KBM-7 (cell line): Measurements from ENCODE around the gene VIPR2.
"Not testable (repeated sequence)": the region's sequence is repeated elsewhere in the genome, so short reads cannot be mapped to it uniquely, and the experiment has no call there.

Experiments
- DNase-seq: peaks from one replicate; pipeline ENCODE4 v3.0.0-alpha.2; 2015
- in situ Hi-C: fragments of 300-500 bp; cut with MboI; formaldehyde crosslinking; loops from 2 replicates; pipeline ENCODE4 v1.14.3; 2020; ENCODE audit warnings: low sequenced_read_pairs, low pct_unique_long_range_greater_than_20kb, mixed read lengths

Gene VIPR2

DNA sequence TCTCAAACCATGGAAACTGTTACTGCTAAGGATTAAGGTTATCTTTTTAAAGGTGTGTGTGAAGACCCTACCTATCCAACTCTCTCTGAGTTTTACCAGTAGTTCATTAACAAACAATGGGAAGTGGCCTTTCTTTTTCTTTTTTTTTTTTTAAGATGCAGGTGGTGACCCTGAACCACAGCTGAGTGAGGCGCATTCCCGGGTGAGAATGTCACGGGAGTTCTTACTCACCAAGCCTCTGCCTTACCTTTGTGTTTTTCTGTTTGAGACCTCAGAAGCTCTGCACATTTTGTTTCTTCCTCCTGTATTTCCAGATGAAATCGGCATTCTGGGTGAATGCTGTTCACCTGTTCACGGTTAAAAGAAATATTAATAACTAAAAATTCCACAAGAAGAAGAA lies 2.5 kb downstream of the VIPR2 start:
- in situ Hi-C loops = no loop called here
- DNase-seq = no peak

DNA sequence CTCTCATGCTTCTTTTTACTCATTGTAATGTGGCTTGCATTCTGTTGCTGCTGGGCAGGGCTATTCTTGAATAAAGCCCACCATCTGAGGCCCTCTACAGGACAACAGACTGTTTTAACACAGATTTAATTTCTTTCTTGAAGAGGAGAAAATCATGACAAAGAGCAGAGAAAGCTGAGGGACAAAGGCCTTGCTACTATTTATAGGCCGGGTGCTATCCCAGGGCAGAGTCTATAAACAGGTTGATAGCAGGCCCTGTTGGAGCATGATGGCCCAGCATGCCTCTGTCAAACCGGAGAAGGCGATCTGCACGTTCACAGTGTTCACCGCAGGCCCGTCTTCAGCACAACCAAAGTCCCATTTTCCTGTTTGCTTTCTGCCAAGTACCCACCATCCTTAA lies 3.0 kb downstream of the VIPR2 start:
- no peak for DNase-seq
- in situ Hi-C loops = no loop called here

DNA sequence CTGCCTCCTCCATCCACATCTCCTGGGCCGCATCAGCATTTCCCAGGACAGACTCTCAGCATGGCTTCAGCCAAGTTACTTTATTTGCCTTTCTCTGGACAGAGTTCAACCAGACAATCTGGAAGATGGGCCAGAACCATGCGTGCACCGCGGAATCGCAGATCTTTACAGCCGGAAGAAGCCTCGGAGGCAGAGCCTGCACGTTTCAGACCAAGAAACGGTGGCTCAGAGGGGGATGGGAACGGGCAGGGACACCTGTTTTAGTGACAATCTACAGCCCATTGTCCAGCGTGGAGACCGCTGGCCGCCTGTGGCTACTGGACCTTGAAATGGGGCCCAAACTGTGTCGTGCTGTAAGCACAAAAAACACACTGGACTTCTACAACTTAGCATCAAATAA lies 3.5 kb downstream of the VIPR2 start:
- DNase-seq = no peak
- in situ Hi-C loops = no loop called here

DNA sequence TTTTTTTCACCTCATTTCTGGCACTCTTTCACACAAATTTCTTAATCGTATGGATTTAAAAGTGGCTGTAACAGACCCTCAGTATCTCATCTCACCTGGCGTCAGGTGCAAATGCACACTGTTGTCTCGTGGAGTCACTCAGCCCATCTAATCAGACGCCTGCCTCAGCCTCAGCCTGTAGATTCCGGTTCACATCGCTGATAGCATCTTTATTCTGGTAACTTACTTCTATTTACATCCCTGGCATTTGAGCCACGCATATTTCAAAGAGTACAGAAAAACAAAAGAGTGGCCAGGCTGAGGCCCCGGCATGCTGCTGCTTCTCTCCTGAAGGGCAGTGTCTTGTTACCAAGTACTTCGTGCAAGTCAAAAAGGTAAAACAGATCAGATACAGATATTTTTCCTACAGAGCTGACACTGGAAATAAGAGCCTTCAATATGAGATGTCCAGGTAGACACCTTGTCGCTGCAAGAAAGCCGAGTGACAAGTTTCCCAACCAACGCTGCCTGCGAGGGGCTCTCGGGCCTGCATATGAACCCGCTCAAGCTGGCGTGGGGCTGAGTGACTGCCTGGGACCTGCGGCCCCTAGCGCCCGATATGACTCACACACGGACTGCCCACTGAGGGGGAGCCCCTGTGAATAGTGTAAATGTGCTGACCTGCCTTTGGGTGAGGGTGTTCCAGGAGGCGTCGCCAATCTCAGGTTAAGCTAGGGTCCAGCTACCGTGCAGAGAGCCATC lies 4.3 kb downstream of the VIPR2 start:
- in situ Hi-C loops = no loop called here
- DNase-seq = no peak

DNA sequence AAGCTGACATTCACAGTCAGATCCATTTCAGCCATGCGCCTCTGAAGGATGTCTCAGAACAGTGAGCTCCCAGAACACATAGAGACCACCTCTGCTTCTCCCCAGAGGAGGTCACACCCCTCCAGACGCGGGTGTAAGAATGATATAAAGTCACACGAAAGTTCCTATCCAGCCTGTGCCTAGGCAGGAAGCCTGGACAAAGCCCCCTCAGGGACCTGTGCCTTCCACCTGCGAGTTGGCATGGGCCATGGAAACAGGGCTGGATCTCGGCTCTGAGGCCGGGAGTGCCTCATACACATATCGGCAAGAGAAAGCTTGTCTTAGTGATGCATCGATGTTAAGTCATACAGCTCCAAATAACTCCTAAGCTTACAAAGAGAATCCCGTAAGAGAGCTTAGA lies 5.0 kb downstream of the VIPR2 start:
- in situ Hi-C loops = no loop called here
- DNase-seq = no peak

DNA sequence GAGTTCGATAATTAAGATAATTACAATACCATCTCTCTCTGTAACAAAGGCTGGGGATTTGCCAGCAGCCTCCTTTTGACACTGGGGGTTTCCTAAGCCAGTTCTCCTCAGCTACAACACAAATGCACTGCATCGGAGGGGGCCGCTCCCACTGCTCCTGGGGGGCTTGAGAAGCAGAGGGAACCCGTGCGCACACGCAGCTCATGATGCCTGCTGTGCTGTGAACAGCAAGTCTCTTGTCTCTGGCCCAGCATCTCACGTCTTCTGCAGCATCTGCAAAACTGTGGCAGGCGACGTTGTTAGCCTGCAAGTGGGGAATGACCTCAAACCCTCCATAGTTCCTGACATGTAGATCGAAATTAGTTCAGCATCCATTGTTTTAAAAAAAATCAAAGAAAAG lies 5.5 kb downstream of the VIPR2 start:
- no peak for DNase-seq
- in situ Hi-C loops = no loop called here

DNA sequence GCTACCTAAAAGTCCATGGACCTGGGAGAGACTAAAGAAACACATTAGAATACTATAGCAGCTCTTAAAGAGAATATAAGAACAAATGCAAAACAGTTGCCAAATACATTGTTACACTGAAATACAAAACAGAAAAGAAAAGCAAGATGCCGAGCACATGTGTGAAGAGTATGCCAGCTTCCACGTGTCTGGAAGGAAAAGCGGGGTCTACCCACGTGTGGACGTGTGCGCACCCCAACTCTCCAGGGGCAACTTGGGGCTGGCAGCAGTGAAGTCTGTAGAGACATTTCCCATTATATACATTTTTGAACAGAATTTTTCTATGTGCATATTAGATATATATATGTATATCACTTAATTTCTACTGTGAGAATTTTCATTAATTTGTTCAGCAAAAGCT lies 6.2 kb downstream of the VIPR2 start:
- in situ Hi-C loops = no loop called here
- no peak for DNase-seq

DNA sequence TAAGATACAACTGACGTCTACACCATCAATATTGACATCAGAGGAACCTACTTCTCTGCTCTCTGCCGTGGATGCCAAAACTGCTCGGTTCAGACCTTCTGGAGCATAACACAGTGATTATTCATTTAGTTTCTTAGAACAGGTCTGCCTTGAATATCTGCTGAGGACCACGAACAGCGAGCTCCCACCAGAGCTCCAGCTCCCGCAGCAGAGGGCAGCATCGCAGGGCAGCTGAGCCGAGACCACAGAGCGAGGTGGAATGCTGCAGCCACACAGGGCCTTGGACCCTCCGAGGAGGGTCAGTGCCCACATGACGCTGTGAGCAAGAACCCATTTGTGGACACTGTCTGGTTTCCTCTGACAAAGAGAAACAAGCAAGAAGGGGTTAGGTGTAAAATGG lies 6.8 kb downstream of the VIPR2 start:
- DNase-seq = no peak
- in situ Hi-C loops = no loop called here

DNA sequence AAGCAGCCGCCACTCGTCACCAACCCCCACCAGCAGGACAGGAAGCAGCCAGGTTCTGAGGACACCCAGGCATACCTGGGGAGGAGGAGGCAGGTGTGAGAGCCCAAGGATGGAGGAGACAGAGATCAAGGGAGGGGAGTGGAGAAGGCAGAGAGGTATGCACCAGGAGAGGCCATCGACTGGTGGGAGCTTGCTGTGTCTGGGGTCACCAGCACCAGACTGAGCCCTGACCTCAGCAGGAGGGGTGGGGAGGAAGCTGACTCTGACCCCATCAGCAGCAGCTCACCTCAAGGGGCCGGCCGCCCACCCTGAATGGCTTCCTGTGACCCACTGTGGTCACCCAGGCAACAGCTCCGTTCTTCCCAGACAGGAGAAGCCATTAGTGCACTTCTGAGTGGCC lies 7.8 kb downstream of the VIPR2 start:
- in situ Hi-C loops = no loop called here
- no peak for DNase-seq

DNA sequence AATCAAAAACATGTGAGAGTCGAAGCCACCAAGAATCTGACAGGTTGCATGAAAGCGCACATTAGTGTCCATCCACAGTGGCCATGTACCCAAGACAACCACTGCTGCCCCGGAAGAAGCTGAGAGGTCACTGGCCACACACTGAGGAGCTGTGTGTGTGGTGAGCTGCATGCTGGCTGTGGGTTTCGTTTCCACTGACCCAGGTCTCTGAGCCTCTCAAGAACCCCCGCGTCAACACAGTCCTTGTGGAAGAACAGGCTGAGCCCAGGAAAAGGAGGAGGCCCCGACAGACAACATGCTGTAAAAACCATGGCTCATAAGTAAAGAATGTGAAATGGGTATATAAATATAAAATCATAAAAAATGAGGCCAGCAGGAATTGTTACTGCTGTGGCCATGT lies 8.2 kb downstream of the VIPR2 start:
- DNase-seq = no peak
- in situ Hi-C loops = no loop called here

DNA sequence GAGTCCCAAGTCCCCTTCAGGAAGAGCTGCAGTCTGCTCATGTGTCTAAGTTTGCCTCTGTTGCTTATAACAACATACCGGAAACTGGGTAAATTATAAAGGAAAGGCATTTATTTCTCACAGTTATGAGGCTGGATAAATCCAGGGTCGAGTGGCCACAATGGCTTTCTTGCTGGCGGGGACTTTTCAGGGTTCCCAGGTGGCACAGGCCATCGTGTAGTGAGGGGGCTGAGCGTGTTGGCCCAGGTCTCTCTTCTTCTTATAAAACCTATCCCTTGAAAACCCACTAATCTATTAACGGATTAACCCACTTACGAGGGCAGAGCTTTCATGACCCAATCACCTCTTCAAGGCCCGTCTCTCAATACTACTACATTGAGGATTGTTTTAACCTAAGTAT lies 8.7 kb downstream of the VIPR2 start:
- DNase-seq = no peak
- in situ Hi-C loops = no loop called here

DNA sequence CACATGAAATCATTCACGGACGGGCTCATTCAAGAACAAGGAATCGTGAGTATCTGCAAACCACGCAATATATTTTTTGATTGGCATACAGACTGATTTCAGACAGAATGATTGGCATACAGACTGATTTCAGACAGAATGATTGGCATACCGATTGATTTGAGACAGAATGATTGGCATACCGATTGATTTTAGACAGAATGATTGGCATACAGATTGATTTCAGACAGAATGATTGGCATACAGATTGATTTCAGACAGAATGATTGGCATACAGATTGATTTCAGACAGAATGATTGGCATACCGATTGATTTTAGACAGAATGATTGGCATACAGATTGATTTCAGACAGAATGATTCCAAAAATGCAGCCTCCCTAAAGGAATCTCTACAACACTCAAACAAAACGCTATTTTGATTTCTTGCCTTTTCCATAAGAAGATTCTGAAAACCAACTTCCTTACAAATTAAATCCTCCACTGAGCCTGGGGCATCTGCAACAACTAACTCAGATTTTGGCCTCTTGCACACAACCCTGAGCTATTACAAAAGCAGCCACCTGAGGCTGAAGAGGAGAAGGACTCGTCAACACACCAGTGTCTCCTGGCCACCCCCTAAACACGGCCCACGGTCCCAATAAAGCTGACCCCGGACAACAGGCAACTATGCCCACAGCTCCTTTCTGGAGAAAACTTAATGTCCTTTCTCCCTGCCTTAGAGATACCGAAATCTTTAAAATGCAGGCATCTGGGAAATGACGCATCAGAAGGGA lies 11.8 kb downstream of the VIPR2 start:
- DNase-seq, in situ Hi-C loops: not testable (repeated sequence)

DNA sequence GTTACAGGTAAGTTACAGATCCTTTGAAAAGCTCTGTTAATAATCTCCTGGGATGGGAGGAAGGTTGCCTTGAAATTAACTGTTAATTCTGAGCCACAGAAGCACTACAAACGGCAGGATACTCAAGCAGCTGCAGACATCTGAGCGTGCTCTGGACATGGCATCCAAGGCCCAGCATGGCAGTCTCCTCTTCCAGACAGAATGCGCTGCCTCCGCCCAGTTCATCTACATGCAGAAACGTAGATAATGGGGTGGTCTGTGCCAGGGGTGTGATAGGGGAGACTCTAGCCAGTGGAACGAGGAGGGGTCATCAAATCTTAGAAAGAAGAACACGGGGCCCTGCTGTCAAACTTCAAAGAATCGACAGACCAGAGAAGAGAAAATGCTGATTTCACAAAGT lies 13.8 kb downstream of the VIPR2 start:
- in situ Hi-C loops = no loop called here
- DNase-seq = no peak

DNA sequence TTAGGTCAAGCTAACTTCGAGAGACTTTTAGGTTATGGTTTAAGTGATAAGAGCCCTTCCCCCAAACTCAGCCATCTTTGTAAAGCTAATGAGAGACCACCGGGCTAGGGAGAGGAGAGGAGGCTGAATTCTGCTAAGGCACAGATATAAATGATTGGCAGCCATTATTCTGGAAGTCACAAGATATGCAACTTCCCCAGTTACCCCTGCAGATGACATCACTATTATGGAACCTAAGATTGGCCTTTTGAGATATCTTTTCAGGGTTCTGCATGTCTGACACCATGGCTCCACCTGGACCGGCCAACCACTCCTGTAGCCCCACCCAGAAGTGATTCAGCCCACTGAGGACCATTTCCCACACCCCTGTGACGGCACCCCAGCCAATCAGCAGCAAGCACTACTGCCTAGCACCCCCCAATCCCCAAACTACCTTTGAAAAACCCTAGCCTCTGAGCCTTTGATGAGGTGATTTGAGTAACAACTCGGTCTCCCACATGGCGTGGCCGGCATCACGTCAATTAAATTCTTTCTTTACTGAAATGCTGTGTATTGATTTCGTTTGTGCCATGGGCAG lies 14.4 kb downstream of the VIPR2 start:
- in situ Hi-C loops = no loop called here
- no peak for DNase-seq

DNA sequence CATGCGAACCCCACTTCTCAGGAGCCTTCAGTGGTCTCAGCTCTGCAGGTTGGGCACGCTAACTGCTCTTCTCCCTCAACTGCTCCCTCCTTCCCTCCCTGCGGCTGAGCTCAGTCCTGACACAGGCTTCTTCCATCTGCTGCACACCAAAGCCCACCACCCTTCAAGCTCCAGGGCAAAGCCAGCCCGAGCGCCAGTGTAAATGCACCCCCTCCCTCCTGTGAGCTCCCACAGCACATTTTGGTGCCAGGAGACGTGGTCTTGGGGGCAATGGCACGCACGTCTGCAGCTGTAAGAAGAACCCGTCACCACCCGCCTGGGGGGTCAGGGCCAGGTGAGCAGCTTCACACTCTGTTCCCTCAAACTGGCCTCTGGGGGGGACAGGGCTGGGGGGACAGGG lies 15.9 kb downstream of the VIPR2 start:
- in situ Hi-C loops = no loop called here

DNA sequence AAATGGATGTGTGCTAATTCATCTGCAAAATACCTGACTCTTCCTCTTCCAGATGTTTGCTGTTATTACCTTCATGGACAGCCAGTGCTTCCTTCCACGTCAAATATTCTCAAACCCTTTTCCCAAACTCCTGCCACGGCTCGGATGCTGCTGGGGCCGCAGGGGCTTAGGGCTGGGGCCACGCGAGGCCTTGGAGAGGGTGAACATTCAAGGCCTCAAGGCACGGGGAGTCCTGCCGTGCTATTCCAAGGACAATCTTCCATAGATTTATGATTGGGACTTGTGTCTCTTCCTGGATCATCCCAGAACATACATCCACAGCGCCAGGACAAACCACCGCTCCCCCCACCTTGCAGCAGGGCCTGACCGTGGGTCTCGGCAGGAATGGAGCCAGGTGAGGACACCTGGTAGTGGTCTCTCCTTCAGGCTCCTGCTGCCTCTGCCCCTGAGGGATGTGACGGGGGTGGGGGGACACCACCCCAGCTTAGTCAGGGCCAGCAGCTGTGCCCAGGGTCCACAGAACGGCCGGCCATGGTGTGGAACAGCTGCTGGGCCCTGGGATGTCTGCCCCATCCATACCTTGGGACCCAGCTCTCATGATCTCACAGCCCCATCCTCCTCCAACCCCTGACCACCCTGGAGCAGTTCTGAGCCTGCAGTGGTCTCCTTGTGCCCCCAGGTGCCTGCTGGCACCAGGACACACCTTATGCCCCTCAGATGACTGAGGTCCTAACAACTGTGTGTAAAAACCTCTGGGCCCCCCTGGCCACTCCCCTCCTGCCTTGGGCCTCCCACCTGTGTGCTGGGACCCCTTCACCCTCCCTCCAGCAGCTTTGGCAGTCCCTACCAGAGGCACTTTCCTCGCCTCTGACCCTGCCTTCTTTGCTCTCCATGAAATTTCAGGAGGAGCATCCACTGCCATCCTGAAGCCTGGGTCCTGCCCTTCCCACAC lies 16.7 kb downstream of the VIPR2 start:
- no peak for DNase-seq
- in situ Hi-C loops = no loop called here

More for the DNA sequence above, 15.9 kb downstream of the VIPR2 start:
- no peak for DNase-seq

DNA sequence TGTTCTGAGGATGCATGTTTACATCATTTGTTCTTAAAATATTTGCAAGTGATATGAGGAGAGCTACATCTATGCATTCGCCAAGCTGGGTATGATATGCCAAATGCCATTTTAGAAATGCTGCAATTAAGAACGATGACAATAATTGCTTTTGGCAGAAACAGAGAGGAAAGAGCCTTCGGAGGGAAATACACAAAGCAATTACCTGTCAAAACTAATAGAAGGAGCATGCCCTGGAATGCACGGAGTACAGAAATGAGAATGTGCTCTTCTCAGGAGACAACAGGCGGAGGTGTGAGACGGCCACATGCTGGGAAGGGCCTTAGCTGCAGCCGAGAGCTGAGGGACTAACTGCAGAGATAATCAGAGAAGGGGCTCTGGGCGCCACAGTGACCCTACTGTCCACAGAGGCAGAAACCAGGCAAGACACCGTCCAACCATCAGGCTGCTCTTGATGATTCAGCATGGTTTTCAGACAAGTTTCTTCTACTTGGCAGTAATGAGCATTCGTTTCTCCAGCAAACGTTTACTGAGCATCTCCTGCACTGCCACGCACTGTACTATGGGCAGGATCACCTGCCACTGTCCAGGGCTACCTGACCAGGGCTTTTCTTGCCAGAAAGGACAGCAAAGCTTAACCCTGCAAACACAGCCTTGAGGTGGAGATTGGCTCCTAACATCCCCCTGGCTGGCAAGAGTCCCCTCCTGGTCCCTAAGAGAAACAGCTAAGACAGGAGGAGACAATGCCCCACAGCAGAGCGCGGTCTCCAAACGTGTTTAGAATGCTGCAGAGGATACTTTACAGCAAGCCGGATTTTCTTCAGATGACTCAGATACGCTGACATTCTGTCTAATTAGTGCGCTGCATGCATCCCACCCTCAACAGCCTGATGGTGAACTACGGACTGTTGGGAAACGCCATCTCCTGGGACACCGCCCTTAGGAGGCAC lies 18.1 kb downstream of the VIPR2 start:
- no peak for DNase-seq
- in situ Hi-C loops = no loop called here

DNA sequence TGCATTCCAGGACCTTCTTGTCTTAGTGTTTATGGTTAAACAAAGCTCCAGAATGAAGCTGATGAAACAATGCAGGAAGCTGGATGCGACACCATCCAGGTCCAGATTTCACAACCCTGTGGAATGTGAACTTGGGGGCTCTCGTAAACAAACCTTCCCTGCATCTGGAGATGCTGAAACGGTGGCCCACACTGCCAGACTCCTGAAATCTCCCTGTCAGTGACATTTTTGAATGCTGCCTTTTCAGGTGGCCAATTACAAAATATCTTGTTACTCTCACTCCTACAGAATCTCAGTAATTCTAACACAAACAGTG lies 18.8 kb downstream of the VIPR2 start:
- in situ Hi-C loops = no loop called here
- DNase-seq = no peak
